Kidney capillary endothelial cell (primary cell): ENCODE data around the gene TMPRSS11B.
"Not testable (repeated sequence)": the region's sequence is repeated elsewhere in the genome, so short reads cannot be mapped to it uniquely, and the experiment has no call there.

Source experiments
- DNase-seq: peaks from one replicate; pipeline ENCODE4 v3.0.0-alpha.2; 2018; ENCODE audit warnings: low spot score

TMPRSS11B gene, protein sequence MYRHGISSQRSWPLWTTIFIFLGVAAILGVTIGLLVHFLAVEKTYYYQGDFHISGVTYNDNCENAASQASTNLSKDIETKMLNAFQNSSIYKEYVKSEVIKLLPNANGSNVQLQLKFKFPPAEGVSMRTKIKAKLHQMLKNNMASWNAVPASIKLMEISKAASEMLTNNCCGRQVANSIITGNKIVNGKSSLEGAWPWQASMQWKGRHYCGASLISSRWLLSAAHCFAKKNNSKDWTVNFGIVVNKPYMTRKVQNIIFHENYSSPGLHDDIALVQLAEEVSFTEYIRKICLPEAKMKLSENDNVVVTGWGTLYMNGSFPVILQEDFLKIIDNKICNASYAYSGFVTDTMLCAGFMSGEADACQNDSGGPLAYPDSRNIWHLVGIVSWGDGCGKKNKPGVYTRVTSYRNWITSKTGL

GRCh38 chr4:68245594-68245993 is at the start of gene TMPRSS11B:
TMPRSS11B (minus strand) TSS chr4:68245694; CDS start chr4:68245558, 136 bp downstream.
- no peak for DNase-seq

GRCh38 chr4:68291256-68291655 is 45.8 kb upstream of the TMPRSS11B start:
- no peak for DNase-seq

GRCh38 chr4:68288393-68288740 is 42.9 kb upstream of the TMPRSS11B start:
- DNase-seq: no peak

DNA sequence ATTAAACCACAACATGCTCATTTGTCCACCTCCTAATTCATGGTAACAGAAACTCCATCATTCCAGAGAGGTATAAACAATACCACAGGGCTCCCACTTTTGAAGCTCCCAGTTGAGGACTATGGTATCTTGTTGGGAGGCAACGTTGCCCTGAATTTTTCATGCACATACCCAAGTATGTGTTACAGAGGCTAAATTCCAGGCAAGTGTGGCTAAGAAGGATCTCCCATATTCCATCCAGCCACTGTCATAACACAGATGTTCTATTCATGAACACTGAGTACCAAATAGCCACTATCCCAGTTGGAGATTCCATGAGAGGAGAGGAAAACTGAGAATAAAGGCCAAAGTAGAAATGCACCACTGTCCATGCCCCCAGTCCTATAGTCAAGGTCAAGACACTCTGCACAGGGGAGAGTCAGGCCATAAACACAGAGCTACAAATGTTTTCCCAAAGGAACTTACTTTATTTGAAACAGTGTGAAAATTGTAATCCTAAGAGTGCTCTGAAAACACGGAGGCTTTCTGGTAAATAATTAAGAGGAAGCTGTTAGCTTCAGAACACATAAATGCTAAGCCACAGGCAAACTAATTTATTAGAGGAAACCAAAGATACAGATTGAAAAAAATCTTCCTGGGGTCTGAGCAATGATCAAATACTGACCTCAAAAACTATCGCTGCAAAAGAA is 42.4 kb upstream of the TMPRSS11B start:
- DNase-seq: no peak

DNA sequence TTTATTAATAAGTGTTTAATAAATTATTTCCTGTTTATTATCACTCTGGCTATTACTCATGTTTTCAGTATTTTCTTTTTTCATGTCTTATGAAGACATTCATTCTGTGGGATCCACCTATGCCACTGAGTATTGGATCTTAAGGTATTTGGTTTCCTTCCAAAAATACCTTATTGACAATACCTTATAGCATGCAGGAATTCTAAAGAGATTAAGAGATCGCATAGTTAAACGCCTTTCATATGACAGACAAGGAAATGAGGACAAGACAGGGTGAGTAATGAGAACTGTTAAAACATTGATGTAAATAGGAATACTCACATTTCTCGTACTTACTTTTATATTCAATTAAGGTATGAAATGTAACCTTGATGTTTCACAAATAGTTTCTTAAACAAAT is 38.2 kb upstream of the TMPRSS11B start:
- no peak for DNase-seq

GRCh38 chr4:68283095-68283494 is 37.6 kb upstream of the TMPRSS11B start:
- no peak for DNase-seq

- not testable (repeated sequence) for DNase-seq
Measured at GRCh38 chr4:68281796-68282740, 36.6 kb upstream of the TMPRSS11B start.

DNA sequence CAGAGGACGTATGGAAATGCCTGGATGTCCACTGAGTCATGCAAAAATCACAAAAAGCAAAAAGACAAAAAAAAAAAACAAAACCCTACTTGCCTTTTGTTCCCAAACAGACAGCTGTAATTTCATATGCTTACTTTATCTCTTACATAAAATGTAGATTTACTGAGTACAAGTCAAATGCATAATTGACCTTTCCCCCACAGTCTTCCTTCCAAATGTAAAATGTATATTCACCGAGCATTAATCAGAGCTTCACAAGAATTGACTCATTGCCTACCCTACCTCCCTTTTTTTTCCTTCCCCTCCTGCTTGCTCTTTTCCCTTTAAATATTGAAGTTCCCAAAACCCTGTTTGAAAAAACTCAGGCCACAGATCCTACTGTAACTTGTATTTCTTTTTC is 32.5 kb upstream of the TMPRSS11B start:
- DNase-seq: no peak

GRCh38 chr4:68277627-68278026 is 32.1 kb upstream of the TMPRSS11B start:
- DNase-seq: no peak

- DNase-seq: no peak
Measured at GRCh38 chr4:68272860-68273259, 27.4 kb upstream of the TMPRSS11B start.

DNA sequence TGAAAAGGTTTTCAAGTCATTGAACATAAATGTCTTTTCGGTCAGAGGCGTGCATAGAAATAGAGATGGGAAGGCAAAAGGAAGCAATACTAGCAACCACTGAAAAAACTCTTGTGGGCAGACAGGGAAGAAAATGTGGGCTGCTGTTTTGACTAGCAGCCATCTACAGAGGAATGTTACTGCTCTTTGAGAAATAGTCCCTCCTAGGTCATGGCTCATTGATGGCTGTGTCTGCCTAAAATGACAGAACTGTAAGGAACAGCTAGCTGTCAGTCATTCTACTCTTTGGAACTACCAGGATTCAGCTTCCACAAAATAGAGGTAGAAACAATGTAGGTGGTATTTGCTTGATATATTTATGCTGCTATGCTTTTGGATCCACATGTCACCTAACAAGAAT is 26.9 kb upstream of the TMPRSS11B start:
- DNase-seq: no peak

- peak; percentile 42 for DNase-seq
Measured at GRCh38 chr4:68271851-68272357, 26.4 kb upstream of the TMPRSS11B start.

- no peak for DNase-seq
Measured at GRCh38 chr4:68267433-68267944, 22.0 kb upstream of the TMPRSS11B start.

- DNase-seq: no peak
Measured at GRCh38 chr4:68264875-68265565, 19.5 kb upstream of the TMPRSS11B start.

- DNase-seq: no peak
Measured at GRCh38 chr4:68259191-68259590, 13.7 kb upstream of the TMPRSS11B start.

DNA sequence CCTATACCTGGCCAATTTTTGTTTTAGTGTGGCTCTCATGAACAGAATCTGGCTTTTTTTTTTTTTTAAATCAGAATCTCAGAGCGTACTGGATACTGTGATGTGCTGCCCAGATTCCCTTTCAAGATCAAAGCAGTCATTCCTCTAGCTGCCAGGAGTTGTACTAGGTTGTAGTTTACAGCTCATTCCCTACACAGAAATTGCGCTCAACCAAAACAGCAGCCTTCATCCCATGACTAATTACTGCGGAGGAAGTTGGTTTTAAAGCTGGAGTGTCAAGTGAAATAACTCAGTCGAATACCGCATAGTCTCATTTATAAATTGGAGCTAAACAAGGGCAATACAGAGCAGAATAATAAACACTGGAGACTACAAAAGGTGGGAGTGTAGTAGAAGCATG is 12.2 kb upstream of the TMPRSS11B start:
- DNase-seq: no peak

GRCh38 chr4:68256284-68256683 is 10.8 kb upstream of the TMPRSS11B start:
- DNase-seq: no peak

GRCh38 chr4:68250151-68250930 is 4.8 kb upstream of the TMPRSS11B start:
- DNase-seq: no peak

DNA sequence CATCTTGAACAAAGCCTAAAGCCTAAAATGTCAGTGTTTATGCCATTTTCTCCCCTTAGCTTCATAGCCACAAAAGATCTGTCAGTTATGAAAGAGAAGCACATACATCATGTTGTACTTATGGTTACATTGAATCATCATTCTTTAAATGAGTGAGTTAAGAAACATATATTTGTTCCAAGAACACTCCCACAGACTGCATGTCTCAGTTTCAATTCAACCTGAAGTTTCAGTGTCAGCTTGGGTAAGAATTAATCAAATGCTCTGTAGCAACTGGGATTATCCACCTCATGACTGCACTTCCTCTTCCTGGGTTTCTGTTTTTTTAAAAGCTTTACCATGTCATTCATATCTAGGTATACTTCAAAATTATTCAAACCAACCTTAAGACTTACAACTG is 3.9 kb upstream of the TMPRSS11B start:
- DNase-seq: no peak

DNA sequence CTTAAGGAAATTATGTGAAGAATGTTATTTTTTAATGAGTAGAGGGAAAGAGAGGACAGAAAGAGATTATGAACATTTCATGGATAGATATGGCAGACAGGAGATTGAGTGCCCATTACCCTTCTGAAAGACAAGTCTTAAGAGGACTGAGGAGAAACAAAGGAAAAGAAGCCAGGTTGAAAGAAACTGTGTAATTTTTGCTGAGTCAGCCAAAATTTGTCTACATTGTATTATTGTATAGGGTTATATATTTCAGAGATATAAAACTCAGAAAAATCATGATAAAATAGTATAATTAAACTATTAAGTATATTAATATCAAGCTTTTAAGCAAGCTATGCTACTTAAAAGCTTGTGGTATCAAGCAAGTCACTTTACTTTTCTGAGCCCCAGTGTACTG is 4.9 kb downstream of the TMPRSS11B start:
- no peak for DNase-seq

GRCh38 chr4:68228568-68228967 is 16.9 kb downstream of the TMPRSS11B start:
- no peak for DNase-seq
